Measurements from ENCODE around the gene GPER1. TPM values are rescaled to one million over a fixed set of nuclear protein-coding genes. Genes with fewer than 3 reads are reported as not detected.

Gene GPER1
- total and polyA plus RNA-seq, 8 donors = 5.1 to 11.6 (median 6.2) TPM

GRCh38 chr7:1096156-1097119 is 8.5 kb downstream of the GPER1 start:
- Histone ChIP-seq H3K36me3 (peaks cover 0 to 28% of the 10 kb centered on the region in 2 donors), H3K27me3 (no peaks in the 10 kb centered on the region), H3K4me3 (no peak overlapping the region), H3K27ac (no peak overlapping the region), H3K9me3 (no peaks in the 10 kb centered on the region), H3K4me1 (peaks cover 0 to 8% of the 10 kb centered on the region in 2 donors)
- ATAC-seq (peak; percentile 84), DNase-seq (peak in 1 of 4 donors; percentile 83)
- intact Hi-C loops (cut with DNase I) = no loop called here
- TF ChIP-seq, protein P1, sequence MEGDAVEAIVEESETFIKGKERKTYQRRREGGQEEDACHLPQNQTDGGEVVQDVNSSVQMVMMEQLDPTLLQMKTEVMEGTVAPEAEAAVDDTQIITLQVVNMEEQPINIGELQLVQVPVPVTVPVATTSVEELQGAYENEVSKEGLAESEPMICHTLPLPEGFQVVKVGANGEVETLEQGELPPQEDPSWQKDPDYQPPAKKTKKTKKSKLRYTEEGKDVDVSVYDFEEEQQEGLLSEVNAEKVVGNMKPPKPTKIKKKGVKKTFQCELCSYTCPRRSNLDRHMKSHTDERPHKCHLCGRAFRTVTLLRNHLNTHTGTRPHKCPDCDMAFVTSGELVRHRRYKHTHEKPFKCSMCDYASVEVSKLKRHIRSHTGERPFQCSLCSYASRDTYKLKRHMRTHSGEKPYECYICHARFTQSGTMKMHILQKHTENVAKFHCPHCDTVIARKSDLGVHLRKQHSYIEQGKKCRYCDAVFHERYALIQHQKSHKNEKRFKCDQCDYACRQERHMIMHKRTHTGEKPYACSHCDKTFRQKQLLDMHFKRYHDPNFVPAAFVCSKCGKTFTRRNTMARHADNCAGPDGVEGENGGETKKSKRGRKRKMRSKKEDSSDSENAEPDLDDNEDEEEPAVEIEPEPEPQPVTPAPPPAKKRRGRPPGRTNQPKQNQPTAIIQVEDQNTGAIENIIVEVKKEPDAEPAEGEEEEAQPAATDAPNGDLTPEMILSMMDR (IDR thresholded peaks at IDR 0.05) = no peak

DNA sequence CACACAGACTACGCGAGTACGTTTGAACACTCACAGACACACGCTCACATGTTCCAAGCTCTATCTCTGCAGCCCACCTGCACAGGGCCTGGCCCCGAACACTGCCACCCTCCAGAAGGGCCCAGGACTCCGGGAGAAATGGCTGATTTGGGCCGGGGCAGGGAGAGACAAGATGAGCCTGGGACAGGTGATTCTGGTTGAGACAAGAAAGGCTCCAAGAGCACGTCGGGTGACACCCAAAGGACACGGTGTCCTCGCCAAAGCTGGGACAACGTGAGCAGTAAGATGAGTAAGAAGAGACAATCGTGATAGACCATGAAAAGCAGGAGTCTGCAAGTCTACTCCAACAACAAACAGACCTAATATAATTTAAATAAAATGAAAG is 9.2 kb downstream of the GPER1 start:
- H3K4me3 ChIP-seq = no peak overlapping the region
- intact Hi-C loops (cut with DNase I) = no loop called here
- peaks cover 0 to 21% of the 10 kb centered on the region in 2 donors for H3K36me3 ChIP-seq
- H3K4me1 ChIP-seq = peaks cover 0 to 4% of the 10 kb centered on the region in 2 donors
- H3K9me3 ChIP-seq = no peaks in the 10 kb centered on the region
- TF ChIP-seq, protein P1 (IDR thresholded peaks at IDR 0.05) = no peak
- DNase-seq (no peak), ATAC-seq (no peak)
- H3K27ac ChIP-seq = no peak overlapping the region
- H3K27me3 ChIP-seq = no peaks in the 10 kb centered on the region

DNA sequence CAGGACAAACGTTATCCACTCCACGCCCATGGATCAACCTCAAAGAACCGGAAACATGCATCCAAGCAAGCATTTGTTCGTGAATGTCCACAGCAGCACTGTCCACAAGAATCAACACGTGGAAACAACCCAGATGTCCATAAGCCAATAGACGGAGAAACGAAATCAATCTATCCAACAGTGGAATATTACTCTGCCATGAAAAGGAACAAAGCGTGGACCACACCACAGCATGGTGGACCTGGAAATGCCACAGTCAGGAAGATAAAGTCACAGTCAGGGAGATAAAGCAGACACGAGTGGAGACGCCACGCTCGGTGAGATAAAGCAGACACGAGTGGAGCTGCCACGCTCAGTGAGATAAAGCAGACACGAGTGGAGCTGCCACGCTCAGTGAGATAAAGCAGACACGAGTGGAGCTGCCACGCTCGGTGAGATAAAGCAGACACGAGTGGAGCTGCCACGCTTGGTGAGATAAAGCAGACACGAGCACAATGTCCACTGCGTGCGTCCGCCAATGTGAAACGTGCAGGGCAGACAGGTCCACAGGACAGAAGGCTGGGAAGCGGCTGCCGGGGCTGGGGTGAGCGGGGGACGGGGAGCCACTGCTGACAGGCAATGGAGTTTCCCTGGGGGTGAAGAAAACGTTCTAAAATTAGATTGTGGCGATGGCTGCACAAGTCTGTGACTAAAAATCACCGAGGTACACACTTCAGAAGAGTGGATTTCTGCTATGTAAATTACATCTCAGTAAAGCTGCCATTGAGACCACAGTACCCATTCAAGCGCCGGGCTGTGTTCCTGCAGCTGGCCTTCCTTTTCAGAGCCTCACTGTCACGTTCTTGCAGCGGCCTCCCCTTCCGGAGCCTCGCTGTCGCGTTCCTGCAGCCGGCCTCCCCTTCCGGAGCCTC is 10.6 kb downstream of the GPER1 start:
- TF ChIP-seq, protein P1 (IDR thresholded peaks at IDR 0.05) = no peak
- ATAC-seq (no peak), DNase-seq (peak in 1 of 4 donors; percentile 78)
- H3K27me3 ChIP-seq = no peaks in the 10 kb centered on the region
- peaks cover 0 to 7% of the 10 kb centered on the region in 2 donors for H3K36me3 ChIP-seq
- no peak overlapping the region for H3K4me3 ChIP-seq
- H3K27ac ChIP-seq = no peak overlapping the region
- H3K9me3 ChIP-seq = no peaks in the 10 kb centered on the region
- peaks cover 0 to 4% of the 10 kb centered on the region in 2 donors for H3K4me1 ChIP-seq
- intact Hi-C loops (cut with DNase I) = no loop called here

DNA sequence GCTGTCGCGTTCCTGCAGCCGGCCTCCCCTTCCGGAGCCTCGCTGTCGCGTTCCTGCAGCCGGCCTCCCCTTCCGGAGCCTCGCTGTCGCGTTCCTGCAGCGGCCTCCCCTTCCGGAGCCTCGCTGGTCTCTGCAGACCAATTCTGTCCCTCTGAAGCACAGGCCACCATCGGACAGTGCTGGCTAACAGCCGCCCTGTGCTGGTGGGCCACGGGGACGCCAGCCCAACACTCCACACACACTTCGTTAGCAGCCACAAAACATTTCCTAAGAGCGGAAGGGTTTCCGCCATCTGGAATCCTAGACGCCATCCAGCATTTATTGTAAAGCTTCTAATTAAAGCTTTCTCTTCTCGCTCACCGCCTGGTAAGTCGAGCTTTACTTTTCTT is 11.2 kb downstream of the GPER1 start:
- no peak for DNase-seq
- H3K36me3 ChIP-seq = peaks cover 0 to under 1% of the 10 kb centered on the region in 2 donors
- H3K9me3 ChIP-seq = no peaks in the 10 kb centered on the region
- ATAC-seq = no peak
- peaks cover 0 to 4% of the 10 kb centered on the region in 2 donors for H3K4me1 ChIP-seq
- no peak overlapping the region for H3K27ac ChIP-seq
- intact Hi-C loops (cut with DNase I) = no loop called here
- TF ChIP-seq, protein P1 (IDR thresholded peaks at IDR 0.05) = no peak
- H3K4me3 ChIP-seq = no peak overlapping the region
- no peaks in the 10 kb centered on the region for H3K27me3 ChIP-seq

Data from left lung (tissue), 10 donors.